OCI-LY1 (cell line): Measurements from ENCODE around the gene FSTL5.

Experiments
- EZH2 ChIP-seq: fragments of 200-600 bp; sonication (generic), shearing (Covaris generic); IDR thresholded peaks from 2 replicates; pipeline ENCODE4 v1.8.0; 2017; ENCODE audit warnings: borderline replicate concordance, mixed run types, mild to moderate bottlenecking, antibody characterized with exemption, low read length, moderate library complexity, mixed read lengths
- TF ChIP-seq, protein P1 (sequence below): fragments of 200-600 bp; sonication (generic), shearing (Covaris generic); IDR thresholded peaks from 2 replicates; pipeline ENCODE4 v1.5.1; 2017; ENCODE audit warnings: mild to moderate bottlenecking, antibody characterized with exemption, low read length, moderate library complexity, mixed read lengths

DNA sequence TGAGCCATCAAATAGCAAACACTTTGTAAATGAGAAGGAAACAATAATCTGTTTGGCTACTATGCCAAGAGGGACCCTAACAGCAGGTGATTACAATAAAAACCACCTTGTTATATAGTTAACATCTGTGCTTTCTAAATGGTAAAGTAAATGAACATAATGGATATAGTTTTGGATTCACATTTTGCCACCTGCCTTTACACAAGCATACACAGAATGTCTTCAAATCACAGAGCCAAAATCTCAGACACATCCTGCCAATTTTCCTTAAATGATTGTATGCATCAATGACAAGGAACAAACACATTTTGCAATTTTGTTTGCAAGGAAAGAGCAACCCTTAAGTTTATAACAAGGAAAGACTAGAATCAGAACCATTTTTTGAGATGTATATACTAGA, 334.2 kb downstream of the FSTL5 start:
- TF ChIP-seq, protein P1, sequence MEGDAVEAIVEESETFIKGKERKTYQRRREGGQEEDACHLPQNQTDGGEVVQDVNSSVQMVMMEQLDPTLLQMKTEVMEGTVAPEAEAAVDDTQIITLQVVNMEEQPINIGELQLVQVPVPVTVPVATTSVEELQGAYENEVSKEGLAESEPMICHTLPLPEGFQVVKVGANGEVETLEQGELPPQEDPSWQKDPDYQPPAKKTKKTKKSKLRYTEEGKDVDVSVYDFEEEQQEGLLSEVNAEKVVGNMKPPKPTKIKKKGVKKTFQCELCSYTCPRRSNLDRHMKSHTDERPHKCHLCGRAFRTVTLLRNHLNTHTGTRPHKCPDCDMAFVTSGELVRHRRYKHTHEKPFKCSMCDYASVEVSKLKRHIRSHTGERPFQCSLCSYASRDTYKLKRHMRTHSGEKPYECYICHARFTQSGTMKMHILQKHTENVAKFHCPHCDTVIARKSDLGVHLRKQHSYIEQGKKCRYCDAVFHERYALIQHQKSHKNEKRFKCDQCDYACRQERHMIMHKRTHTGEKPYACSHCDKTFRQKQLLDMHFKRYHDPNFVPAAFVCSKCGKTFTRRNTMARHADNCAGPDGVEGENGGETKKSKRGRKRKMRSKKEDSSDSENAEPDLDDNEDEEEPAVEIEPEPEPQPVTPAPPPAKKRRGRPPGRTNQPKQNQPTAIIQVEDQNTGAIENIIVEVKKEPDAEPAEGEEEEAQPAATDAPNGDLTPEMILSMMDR = no peak
- TF ChIP-seq EZH2 = no peak
